GM21737 (cell line): ENCODE measurements around the gene MITD1.
"Not testable (repeated sequence)": the region's sequence is repeated elsewhere in the genome, so short reads cannot be mapped to it uniquely, and the experiment has no call there.

Experiments used
- ATAC-seq: cut with Tn5 transposase; IDR thresholded peaks from one replicate; pipeline ENCODE4 v1.9.1; 2021; ENCODE audit warnings: mild to moderate bottlenecking, moderate library complexity; ENCODE audit not compliant: unreplicated experiment

Gene MITD1

DNA sequence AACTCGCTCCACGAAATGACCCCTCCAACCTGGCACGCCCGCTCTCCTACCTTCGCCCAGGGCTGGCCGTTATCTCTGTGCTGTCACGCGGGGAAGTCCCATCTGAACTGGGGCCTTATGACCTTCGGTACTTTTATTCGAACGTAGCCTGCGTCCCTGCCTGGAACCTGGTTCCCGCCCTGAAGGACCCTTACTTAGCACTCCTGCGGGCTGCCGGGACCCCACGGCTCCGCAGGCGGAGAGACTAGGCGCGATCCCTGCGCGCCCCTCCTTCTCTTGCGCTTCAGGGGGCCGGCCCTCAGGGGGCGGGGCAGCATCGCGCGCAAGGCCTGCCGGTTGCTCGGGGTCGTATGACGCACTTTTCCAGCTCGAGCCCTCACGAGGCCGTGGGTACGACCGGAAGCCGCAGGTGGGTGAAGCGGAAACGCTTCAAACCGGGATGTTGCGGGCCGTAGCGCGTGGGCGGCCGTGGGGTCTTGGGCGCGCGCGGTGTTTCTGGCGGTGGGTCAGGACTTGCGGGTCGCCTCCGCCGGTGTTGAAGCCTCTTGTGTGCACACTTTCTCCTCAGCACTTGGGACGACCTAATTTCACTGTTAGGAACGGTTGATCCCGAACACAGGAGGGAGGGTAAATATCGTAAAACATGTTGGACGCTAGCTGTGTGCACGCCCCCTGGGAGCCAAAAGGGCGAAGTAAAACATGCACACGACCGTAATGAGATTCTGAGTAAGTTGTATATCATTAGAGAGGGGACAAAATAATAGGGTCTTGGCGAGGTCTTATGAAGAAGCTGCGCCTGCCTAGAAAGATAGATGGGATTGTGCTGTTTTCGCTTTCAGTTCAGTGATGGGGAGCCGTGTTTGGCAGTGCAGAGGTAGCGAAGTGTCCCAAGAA, 26.0 kb downstream of the MITD1 start, which contains the start of the genes LIPT1 and TSGA10:
Gene LIPT1, plus strand, starts transcription at position 325 of the 894 bp plus-strand sequence. CDS start 6,991 bp downstream, outside the sequence.
Gene TSGA10, minus strand, starts transcription at position 300 of the 894 bp plus-strand sequence. CDS start 45,503 bp downstream, outside the sequence.
- peak; percentile 93 for ATAC-seq

DNA sequence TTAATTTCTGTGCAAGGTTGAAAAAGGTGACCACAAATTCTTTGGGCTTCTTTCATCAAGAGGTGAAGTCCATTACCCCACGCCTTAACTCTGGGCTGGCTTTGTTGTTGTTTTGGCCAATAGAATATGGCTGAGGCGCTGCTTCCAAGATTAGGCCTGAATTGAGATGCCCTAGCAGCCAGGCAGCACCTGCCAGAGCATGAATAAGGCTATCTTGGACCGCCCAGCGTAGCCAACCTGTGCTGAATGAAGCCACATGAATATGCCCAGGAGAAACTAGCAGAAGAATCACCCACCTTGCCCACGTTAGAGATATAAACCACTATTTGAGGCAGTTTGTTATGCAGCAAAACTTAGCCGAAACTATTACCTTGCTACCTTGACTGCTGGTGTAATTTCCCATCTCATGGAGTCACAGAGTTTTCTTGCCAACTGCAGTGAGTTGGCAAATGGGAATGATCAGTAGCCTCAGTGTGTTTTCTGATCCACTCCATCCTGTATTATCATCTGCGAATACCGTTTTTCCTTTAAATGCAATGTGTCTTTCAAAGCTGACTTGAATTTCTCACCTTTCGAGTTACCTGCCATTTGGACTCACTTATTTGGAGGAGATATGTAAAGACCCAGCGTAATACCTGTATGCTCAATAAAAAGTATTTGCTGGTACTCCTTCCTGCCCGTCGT, 26.8 kb downstream of the MITD1 start:
- no peak for ATAC-seq

DNA sequence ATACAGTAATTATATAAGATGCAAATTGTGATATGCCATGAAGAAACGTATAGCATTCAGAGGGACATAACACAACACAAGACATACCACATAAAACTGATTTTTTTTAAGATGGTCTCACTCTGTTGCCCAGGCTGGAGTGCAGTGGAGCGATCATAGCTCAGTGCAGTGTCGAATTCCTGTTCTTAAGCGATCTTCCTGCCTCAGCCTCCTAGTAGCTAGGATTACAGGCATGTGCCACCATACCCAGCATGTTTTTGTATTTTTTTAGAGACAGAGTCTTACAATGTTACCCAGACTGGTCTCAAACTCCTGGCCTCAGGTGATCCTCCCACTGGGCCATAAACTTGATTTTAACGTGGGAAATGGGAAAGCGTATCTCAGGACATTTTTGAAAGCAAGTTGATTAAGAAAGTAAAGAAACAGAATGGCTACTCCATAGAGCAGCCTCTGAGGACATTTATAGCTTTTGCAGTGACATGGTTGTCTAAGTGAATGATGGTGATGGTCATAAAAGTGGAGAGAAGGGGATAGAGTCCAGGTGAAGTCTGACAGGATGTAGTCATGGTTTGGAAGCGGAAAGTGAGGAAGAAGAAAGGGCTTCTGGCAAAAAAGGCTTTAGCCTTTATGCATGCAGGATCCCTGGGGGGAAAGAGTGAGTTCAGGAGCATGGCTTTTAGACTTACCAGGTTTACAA, 28.5 kb downstream of the MITD1 start:
- no peak for ATAC-seq

DNA sequence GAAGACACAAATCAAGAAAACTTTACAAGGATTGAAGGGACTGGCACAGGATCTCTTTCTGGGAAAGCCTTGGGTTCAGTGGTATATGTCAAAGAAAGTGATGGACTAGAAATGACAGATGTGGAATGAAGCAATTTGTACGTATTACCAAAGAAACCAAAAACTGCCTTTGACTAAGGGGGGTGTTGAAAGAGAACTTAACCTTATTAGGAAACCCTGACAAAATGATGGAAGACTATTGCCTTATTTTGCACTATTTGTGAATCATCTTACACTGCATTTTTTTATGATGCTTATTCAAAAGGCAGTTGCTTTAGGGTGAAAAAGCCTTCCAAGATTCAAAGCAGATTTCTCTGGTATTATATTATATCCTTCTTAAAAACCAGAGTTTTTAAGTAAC, 30.2 kb downstream of the MITD1 start:
- ATAC-seq, result no peak

DNA sequence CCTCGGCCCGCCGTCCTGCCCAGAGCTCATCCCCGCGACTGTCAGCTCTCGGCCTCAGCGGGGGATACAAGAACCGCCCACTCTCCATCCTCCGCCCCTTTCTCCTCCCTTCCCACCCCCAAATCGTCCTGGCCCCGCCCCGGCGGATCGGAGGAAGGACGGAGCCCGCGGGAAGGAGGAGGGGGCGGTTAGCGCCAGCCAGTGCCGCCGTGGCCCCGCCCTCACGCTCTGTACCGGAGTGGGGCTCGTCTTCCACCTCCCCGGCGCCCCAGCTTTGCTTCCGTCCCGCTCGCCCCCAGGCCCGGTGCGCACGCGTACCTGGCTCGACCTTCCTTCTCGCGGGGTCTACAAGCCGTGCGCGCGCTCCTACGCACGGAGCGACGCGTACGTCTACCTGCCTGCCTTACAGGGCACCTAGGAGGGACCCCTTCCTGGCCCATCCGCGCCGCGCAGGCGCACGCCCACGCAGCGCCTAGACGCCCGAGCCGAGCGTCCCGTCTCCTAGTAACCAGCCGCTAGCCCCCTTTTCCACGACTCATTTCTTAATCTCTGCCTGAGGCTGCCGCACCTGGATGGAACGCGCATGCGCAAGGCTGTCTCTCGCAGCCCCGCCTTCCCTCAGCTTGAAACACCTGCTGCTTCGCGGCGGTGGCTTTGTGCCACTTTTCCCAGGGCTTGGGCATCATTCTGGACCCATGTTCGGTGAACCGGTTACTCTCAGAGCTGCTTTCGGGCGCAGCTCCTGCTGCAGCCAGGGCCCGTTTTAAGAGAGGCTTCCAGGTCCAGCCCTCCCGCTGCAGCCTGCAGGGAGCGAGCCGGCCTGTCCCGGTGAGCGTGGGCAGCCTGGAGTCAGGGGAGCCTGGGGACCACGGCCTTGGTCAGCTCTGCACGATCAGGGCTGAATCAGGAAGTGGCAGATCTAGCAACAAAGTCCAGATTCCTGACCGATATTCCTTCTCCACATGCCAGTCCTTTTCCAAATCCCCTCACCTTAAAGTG, 39.4 kb downstream of the MITD1 start, which contains the start of gene C2orf15:
Gene C2orf15, plus strand, starts transcription at position 598 of the 999 bp plus-strand sequence. CDS start 8,852 bp downstream, outside the sequence.
- ATAC-seq, result peak; percentile 90

DNA sequence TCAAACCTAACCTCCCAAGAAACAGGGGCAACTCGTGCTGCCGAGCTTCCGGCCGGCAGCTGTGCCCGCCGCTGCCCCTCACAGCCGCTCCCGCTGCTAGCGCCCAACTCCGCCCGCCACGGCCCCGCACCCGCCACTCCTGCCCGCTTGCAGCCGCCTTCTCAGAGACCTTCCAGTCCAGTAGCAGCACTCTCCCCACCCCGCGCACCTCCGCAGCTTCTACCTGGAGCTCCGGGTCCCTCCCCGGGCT, 40.1 kb downstream of the MITD1 start:
- ATAC-seq, result peak; percentile 31

DNA sequence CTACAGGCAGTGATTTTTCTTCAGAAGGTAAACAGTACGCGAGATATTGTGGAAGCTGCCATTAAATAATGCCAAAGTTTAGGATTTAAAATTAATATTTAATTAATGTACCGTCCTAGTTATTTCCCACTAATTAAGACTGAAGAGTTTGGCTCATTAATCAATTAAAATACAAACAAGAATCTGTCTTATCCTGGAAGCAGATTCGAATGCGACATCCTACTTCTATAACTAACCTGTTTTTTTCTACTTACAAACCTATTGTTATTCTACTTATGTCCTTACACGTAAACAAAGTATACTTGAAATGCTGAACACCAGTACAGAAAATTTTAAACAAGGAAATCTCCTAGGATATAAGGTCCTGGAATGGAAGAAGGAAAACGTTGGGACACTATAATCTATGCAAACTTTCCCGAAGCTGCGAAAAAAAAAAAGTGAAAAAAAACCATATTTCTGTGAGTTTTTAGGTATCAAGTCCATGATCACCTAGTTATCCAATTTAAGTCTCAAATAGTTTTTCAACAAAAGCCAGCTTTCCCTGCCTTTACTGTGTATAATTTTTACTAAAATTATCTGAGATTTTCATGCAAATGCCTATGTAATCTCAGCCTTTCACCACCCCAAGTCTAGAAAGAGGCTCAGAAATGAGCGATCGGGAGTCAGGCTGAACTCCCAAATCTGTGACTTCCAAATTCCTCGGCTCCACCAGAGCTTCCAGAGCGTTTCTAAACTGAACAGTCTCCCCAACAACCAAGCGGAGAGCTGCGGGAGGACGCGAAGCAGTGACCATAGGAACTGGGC, 40.6 kb downstream of the MITD1 start:
- ATAC-seq, result no peak

DNA sequence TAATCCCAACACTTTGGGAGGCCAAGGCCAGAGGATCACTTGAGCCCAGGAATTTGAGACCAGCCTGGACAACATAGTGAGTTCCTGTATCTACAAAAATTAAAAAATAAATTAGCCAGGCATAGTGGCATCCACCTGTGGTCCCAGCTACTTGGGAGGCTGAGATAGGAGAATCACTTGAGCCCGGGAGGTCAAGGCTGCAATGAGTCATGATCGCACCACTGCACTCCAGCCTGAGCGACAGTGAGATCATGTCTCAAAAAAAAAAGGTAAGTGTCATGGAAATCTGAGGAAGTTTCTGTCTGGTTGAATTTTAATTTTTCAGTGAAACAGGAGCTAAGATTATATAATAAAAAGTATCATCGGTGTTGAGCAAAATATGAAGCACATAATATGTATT, 41.9 kb downstream of the MITD1 start:
- no peak for ATAC-seq

DNA sequence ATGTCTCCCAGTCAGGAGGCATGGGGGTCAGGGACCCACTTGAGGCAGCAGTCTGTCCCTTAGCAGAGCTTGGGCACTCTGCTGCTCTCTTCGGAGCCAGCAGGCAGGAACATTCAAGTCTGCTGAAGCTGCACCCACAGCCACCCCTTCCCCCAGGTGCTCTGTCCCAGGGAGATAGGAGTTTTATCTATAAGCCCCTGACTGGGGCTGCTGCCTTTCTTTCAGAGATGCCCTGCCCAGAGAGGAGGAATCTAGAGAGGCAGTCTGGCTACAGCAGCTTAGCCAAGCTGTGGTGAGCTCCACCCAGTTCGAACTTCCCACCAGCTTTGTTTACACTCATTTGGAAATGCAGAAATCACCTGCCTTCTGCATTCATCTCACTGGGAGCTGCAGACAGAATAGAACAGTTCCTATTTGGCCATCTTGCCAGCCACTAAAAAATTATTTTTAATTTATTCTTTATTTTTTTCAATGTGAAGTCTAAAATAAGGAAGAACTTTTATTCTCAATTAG, 45.8 kb downstream of the MITD1 start:
- not testable (repeated sequence) for ATAC-seq

DNA sequence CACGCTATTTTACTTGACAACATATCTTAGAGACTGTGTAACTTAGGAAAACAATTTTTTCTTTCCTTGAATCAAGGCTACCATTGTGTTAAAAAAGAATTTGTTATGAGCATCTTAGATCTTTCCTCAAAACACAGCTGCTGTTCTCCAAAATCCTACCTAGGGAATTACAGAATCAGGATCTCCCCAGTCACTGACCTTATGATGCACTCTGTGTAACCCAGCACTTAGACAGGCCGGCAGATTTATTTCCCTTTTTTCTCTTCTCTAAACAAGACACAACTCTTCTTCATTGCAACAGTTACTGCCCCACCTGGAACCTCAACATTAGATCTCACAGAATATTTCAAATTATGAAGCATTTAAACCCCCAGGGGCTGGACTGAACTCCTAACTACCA, 52.9 kb downstream of the MITD1 start:
- no peak for ATAC-seq
